DMS79 treated with DMSO at 0.1 percent for 48 hours (cell line): ENCODE results near the gene LHX4.

Source experiments
- DNase-seq: peaks from one replicate; lab custom pipeline; 2025; lab: John Stamatoyannopoulos, UW

The LHX4 gene

DNA sequence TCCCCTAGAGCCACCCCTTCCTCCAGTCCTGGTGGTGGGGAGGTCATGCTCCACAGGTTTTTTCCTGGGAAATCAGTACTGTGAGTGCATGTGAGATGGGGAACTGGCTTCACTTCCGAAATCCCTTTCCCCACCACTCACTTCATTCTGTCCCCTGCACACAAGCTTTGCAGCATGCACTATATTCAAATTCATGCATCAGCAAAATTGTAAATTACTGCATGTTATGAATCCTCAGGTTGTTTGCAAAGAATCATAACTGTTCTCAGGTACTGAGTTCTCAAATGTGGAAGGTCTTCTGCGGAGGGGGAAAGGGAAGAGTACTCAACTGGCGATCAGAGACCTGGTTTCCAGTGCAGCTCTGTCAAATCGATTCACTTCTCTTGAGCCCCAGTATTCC lies 42.3 kb downstream of the LHX4 start:
- no peak for DNase-seq

DNA sequence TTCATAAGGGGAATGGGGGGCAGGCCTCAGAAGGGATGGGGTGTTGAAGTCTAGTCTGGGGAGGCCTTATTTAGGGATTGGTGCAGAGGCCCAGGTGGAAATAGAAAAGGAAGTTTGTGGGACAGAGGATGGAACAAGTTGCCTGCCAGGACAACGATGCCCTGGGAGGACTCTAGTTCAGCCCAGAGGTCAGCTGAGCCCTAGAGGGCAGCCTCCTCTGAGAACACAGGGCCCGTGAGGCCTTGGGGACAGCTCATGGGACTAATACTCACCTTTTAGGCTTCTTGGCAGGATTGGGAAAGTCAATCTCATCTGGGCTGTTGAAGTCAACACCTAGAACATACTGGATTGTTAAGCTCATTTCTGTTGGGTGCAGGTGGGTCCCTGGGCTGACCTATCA lies 43.0 kb downstream of the LHX4 start:
- no peak for DNase-seq

DNA sequence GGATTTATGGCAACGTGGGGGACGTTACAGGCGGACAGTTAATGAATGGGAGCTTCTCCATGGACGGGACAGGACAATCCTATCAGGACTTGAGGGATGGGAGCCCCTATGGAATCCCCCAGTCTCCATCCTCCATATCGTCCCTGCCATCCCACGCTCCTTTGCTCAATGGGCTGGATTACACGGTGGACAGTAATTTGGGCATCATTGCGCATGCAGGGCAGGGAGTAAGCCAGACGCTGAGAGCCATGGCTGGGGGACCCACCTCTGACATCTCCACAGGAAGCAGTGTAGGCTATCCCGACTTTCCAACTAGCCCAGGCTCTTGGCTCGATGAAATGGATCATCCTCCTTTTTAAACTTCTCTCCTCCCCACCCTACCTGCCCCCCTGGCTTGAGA lies 44.2 kb downstream of the LHX4 start:
- DNase-seq: no peak

- no peak for DNase-seq
These were observed 45.7 kb downstream of the LHX4 start for GRCh38 chr1:180275726-180276125.

DNA sequence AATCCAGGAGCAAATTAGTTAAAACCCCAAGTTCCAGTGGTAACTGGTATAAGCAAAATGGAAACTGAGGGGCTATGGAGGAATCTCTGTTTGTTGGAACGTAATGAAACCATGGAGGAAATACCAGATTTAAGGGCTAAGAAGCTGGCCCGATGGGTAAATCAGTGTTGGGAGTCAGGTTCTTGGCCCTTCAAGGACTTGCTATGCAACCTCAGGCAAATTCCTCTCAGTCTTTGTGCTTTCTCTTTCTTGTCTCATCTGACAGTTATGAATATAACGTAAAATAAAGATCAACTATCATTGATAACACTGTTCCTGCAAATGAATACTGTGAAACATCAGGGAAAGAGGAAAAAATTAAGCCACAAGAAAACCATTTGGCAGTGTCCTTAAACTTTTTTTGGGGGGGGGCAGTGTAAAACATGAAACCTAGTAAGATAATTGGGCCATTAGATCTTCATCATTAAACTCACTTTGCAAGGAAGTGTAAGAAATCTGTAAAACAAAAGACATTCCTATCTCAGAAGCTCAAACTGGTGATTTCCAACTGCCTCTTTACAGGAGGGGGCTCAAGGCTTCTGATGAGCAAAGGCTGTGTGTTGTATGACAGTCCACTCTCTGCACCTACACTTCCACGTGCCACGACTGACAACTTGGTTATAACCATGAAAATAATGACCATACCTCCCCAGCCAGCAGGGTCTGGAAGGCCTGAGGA lies 47.6 kb downstream of the LHX4 start:
- no peak for DNase-seq

- peak; percentile 72 for DNase-seq
These were observed 48.1 kb downstream of the LHX4 start for GRCh38 chr1:180278194-180278515.

- DNase-seq: no peak
These were observed 48.7 kb downstream of the LHX4 start for GRCh38 chr1:180278596-180279395.

DNA sequence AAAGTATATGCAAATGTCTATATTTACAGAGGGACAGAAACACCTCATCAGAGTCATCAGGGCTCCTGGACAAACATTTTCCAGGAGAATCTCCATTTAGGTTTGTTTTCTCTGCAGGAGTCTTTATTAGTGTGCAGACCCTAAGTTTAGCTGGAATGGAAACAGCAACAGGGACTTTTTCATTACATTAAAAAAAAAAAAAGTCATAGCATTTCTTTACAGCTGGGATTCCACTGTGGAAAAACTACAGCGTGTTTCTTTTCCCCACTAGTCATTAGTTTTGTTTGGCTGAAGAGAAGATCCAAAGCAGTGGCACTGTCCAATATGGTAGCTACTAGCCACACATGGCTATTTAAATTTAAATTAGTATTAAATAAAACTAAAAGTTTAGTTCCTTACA lies 49.6 kb downstream of the LHX4 start:
- no peak for DNase-seq

DNA sequence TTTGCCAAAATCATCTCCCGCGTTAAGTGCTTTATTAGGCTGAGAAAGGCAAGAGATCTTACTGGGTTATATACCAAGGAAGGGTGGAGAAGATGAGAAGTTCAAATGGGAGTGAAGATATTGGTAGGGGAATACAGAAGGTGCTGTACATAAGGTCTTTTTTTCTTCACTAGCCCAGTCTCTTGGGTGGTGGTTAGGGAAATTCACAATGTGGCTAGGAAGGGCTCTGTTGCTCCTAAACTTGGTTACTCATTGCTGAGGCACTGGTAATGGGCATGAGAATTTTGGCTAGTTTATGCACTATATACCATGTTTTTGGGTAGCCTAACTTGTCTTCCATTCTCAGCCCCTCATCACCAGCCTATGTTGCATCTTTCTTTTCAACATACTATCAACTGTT lies 50.6 kb downstream of the LHX4 start:
- DNase-seq: no peak

GRCh38 chr1:180281490-180281889 lies 51.4 kb downstream of the LHX4 start:
- DNase-seq: no peak

DNA sequence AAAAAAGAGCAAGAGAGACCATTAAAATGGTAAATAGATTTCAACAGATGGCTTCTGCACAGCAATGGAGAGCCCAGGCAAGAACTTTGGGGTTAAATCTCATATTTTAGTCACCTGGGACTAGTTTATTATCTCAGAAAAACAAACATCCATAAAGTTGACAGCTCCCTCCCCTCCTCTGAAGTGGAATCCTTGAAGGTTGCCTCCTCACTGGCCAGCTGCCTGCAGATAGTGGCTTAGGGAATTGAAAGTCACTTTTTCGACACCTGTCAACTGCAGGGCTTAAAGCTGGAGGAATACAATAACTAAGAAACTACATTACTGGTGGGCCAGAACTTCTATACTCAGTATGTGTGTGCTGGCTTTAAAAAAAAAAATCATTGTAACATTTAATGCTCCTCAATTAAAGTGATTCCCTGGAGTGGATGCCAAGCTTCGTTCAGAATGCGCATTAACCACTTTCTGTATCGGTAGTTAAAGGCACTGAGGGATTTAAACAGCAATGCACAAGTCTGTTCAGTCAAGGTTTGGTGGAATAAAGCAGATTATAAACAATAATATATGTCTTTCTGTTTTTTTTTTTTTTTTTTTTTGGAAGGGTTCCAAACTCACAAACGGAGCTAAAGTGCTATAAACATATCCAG lies 52.5 kb downstream of the LHX4 start:
- DNase-seq: no peak

DNA sequence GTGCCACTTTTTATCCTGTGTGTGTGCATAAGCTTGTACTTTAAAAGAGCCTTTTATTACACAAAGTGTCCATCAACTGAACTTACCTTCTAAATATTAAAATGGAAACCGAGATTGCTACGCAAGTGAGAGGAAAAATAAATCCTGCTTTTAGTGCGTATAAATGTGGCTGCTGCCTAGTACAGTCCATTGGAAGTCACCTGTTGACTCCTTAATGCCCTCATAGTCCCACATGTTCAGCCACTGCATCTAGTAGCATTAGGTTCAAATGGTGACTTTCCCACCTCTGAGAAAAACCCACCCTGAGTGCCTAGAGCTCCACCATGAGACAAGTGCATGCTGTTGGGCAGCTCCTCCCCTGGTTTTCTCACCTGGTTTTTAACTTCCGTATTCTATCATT lies 53.0 kb downstream of the LHX4 start:
- DNase-seq: no peak

DNA sequence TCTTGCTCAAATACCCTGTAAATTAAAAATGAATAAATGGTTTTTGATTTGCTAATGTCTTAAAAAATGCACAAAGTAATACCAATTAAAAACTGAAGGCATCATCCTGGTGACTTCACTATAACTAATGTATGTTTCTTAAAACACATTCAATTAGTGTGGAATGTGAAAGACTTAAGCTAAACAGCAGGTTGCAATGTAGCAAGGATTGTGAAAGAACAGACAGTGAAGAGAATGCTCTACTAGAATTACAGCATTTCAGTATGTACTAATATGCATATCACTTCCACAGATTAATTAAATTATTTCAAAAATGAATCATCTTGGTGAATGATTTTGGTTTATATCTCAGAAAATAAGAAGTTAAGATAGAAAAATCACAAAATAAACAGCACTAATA lies 56.4 kb downstream of the LHX4 start:
- no peak for DNase-seq

GRCh38 chr1:180287988-180288705 lies 58.1 kb downstream of the LHX4 start:
- no peak for DNase-seq

DNA sequence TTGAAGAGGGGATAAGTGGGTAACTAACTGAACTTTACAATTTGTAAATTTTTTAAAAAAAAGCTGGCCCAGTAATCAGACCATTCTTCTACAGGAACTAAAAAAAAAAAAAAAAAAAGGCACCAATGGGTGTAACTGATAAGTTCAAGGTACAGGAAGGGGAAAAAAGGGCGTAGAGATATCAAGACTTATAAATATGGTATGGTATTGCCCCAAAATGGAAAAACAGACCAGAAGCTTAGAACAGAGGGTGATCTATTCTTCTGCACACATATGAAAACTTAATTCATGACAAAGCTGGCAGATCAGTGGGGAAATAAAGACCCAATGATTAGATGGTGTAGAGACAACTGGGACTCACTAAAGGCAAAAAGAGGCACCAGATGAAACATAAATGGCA lies 58.9 kb downstream of the LHX4 start:
- DNase-seq: no peak

DNA sequence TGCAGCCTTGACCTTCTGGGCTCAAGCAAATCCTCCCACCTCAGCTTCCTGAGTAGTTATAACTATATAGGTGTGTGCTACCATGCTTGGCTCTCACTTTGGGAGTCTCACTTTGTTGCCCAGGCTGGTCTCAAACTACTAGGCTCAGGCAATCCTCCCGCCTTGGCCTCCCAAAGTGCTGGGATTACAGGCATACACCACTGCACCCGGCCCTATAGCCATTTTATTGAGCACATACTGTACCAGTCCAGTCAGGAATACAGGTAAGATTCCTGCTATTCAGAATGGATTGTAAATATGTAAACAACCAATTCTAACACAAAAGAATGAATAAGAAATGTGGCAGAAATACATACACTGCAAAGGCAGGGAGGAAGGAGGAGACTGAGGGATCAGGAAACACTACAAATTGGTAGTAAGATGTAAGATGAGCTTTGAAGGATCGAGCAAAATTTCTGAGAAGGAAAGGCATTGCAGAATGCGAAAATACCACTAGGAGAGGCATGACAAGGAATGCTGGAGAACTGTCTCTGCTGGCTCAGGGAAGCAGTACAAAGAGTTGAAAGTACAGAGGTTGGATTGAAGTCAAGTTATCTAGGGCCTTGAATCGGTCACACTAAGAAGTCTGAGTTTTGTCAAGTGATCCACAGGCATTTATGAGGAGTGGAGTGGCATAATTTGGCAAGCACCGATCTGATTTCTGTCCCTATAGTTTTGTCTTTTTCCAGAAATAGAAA lies 60.4 kb downstream of the LHX4 start:
- no peak for DNase-seq

GRCh38 chr1:180291004-180291403 lies 60.9 kb downstream of the LHX4 start:
- no peak for DNase-seq

- DNase-seq: no peak
These were observed 64.6 kb downstream of the LHX4 start for GRCh38 chr1:180294711-180295110.

DNA sequence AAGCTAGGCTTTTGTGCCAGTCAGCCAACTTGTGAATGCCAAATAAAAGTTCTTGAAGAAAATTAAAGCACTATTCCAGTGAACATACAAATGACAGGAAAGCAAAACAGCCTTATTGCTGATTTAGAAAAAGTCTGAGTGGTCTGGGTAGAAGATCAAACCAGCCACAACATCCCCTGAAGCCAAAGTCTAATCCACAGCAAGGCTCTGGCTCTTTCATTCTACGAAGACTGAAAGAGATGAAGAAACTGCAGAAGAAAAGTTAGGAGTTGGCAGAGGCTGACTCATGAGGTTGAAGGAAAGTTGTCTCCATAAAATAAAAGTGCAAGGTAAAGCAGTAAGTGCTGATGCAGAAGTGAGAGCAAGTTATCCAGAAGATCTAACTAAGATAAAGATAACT lies 65.9 kb downstream of the LHX4 start:
- no peak for DNase-seq

GRCh38 chr1:180299479-180300221 lies 69.6 kb downstream of the LHX4 start:
- no peak for DNase-seq

DNA sequence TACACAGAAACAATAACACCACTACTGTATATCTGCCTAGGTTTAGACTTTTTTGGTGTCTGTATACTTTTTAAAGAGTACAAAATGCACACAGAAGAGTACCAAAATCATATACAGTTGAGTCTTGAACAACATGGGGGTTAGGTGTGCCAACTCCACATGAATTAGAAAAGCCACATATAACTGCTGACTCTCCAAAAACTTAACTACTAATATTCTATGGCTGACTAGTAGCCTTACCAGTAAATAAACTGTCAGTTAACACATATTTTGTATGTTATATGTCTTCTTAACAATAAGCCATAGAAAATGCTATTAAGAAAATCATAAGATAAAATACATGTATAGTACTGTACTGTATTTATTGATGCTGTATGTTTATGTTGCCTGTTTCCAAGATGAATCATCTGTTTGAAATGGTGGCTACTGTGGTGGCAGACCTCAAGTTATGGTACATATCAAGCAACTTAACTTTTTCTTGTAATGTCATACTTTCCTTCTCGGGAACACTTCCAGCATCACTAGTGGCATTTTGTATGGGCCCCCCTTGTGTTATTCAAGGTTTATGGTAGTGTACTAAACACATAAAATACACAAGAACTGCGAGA lies 71.2 kb downstream of the LHX4 start:
- DNase-seq: no peak
